CD4-positive, alpha-beta memory T cell (primary cell): ENCODE measurements around the gene PRMT5. TPM values are rescaled to one million over a fixed set of nuclear protein-coding genes. Genes with fewer than 3 reads are reported as not detected.

Experiments used
- CTCF ChIA-PET: fragments of 350-600 bp; sonication (Branson Sonifier 250); formaldehyde crosslinking; loops from one replicate; lab custom pipeline; 2021; ENCODE audit warnings: inconsistent platforms; ENCODE audit not compliant: partially characterized antibody; lab: Charles Lee
- POLR2A ChIA-PET: fragments of 350-600 bp; sonication (Branson Sonifier 250); formaldehyde crosslinking; loops from one replicate; lab custom pipeline; 2021; ENCODE audit not compliant: partially characterized antibody; lab: Charles Lee
- DNase-seq, 5 donors: peaks; one replicate each; pipeline versions ENCODE4 v3.0.0 to v3.0.0-alpha.2; 2020 to 2022; ENCODE audit warnings: mixed read lengths in 1 of 5
- H3K27ac ChIP-seq: one replicate; pipeline ENCODE4 v1.7.0; 2013; ENCODE audit warnings: low read depth, low read length
- H3K27me3 ChIP-seq: 2 replicates; pipeline ENCODE4 v1.7.0; 2013; ENCODE audit warnings: mild to moderate bottlenecking, low read length, moderate library complexity; ENCODE audit not compliant: insufficient read depth
- H3K36me3 ChIP-seq: 2 replicates; pipeline ENCODE4 v1.7.0; 2013; ENCODE audit warnings: mild to moderate bottlenecking, low read length, moderate library complexity; ENCODE audit not compliant: insufficient read depth
- H3K4me1 ChIP-seq: 2 replicates; pipeline ENCODE4 v1.7.0; 2013; ENCODE audit warnings: mild to moderate bottlenecking, low read length, moderate library complexity; ENCODE audit not compliant: insufficient read depth
- H3K4me3 ChIP-seq, 2 donors: one replicate each; pipeline ENCODE4 v1.7.0; 2013; ENCODE audit warnings: low read length in 2 of 2, mild to moderate bottlenecking in 1 of 2
- H3K9me3 ChIP-seq, 2 donors: one replicate each; pipeline ENCODE4 v1.7.0; 2013; ENCODE audit warnings: low read length in 2 of 2, control low read depth in 1 of 2; ENCODE audit not compliant: control insufficient read depth in 1 of 2
- H3K27ac Mint-ChIP-seq, 7 donors: one replicate each; pipeline ENCODE4 v1.8.0; 2020 to 2021; ENCODE audit warnings: mixed read lengths in 7 of 7, mild to moderate bottlenecking in 6 of 7, inconsistent platforms in 3 of 7, moderate library complexity in 3 of 7
- H3K27me3 Mint-ChIP-seq, 2 donors: one replicate each; pipeline ENCODE4 v1.8.0; 2020 to 2021; ENCODE audit warnings: mixed read lengths in 2 of 2
- H3K36me3 Mint-ChIP-seq, 2 donors: one replicate each; pipeline ENCODE4 v1.8.0; 2020 to 2021; ENCODE audit warnings: mixed read lengths in 2 of 2, inconsistent platforms in 1 of 2, mild to moderate bottlenecking in 1 of 2
- H3K4me1 Mint-ChIP-seq, 4 donors: one replicate each; pipeline ENCODE4 v1.8.0; 2020 to 2021; ENCODE audit warnings: mixed read lengths in 4 of 4, mild to moderate bottlenecking in 1 of 4
- H3K4me3 Mint-ChIP-seq, 8 donors: one replicate each; pipeline ENCODE4 v1.8.0; 2020 to 2021; ENCODE audit warnings: mixed read lengths in 8 of 8, mild to moderate bottlenecking in 7 of 8, moderate library complexity in 6 of 8, inconsistent platforms in 3 of 8
- H3K9me3 Mint-ChIP-seq, 8 donors: one replicate each; pipeline ENCODE4 v1.8.0; 2020 to 2021; ENCODE audit warnings: mixed read lengths in 8 of 8, mild to moderate bottlenecking in 5 of 8, inconsistent platforms in 3 of 8, moderate library complexity in 1 of 8
- intact Hi-C: fragments of 100-400 bp; cut with micrococcal nuclease; formaldehyde crosslinking; loops from one replicate; pipeline ENCODE4 v1.15.1; 2023
- polyA plus RNA-seq, 2 donors: library from polyadenylated mRNA; unstranded; fragments of 300-500 nt; fragmentation: Illumina TruSeq; gene quantifications; one replicate each; pipeline ENCODE4 v1.2.3, GENCODE V29; 2021
- total RNA-seq, 2 experiments: library from RNA; stranded (reverse); gene quantifications; one replicate each; pipeline ENCODE4 v1.2.3, GENCODE V29; 2021

Gene PRMT5
- total and polyA plus RNA-seq, 4 experiments from 2014 or later, result 25.8 to 65.1 (median 40.6) TPM

DNA sequence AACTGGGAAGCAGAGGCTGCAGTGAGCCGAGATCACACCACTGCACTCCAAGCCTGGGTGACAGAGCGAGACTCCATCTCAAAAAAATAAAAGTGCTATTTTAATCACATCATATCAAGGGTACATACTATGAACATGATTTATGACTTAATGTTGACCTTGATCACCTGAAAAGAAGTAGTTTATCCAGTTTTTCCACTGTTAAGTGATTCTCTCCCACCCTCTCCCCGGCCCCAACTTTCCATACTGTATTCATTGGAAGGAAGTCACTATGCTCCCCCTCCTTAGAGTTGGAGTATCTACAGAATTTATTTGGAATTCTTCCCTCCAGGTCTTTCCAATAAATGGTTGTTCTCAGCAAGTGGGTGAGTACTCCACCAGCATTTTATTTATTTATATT is 3.0 kb upstream of the PRMT5 start:
- POLR2A ChIA-PET, result interaction anchor here (0.7 kb wide), 1 partner anchor 51 kb away, joined by 3 read pairs; no protein-coding TSS in a partner anchor
- intact Hi-C loops, result no loop called here
- Mint-ChIP-seq H3K27me3 (no peaks in the 10 kb centered on the region), H3K27ac (peak overlapping the region in 1 of 7 donors; percentile 37), H3K4me1 (peaks cover 8 to 12% (median 10%) of the 10 kb centered on the region in 4 donors), H3K4me3 (peak overlapping the region in 1 of 8 donors; percentile 66), H3K36me3 (peaks cover 0 to 4% of the 10 kb centered on the region in 2 donors), H3K9me3 (no peaks in the 10 kb centered on the region)
- H3K27ac ChIP-seq, result no peak overlapping the region
- H3K36me3 ChIP-seq, result no peaks in the 10 kb centered on the region
- CTCF ChIA-PET, result interaction anchor here (0.6 to 6.7 kb wide), 2 partner anchors 53 to 59 kb away, joined by 4 to 94 read pairs; partner anchors contain the start of gene AJUBA
- no peak for DNase-seq
- H3K9me3 ChIP-seq, result no peaks in the 10 kb centered on the region
- no peaks in the 10 kb centered on the region for H3K27me3 ChIP-seq
- H3K4me1 ChIP-seq, result peaks cover 17% of the 10 kb centered on the region
- H3K4me3 ChIP-seq, result no peak overlapping the region

DNA sequence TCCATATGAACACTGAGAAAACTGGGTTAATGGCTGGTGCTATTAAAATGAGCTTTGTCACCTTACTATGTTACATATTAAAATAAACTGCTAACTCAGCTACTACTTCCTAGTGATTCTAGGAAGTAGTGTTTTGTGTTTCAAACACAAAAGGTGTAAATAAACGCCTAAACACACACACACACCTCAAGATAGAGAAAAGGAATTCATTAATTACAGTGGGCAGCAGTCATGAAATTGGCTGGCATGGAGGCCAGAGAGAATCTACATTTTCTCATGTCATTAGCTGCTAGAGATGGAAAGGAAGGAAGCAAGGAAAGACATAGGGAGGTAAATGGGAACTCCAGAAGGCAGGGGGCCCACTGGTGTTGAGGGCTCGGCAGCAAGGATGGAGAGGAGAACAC is 787 bp upstream of the PRMT5 start:
- intact Hi-C loops, result loop anchor here (1.0 to 5.0 kb wide), 10 partner anchors 11 to 372 kb away; partner anchors contain the start of genes DAD1, HAUS4, LRP10 and MRPL52
- Histone ChIP-seq H3K9me3 (no peaks in the 10 kb centered on the region), H3K4me3 (peak overlapping the region; percentile 83 to 99), H3K4me1 (peaks cover 17% of the 10 kb centered on the region), H3K27ac (peak overlapping the region; percentile 91), H3K36me3 (no peaks in the 10 kb centered on the region), H3K27me3 (no peaks in the 10 kb centered on the region)
- POLR2A ChIA-PET, result interaction anchor here (0.8 to 5.2 kb wide), 26 partner anchors 10 to 391 kb away, joined by 3 to 120 read pairs (median 6); partner anchors contain the start of genes ACIN1, AJUBA, C14orf119 and DAD1
- CTCF ChIA-PET, result interaction anchor here (0.6 to 6.7 kb wide), 38 partner anchors 9 to 391 kb away, joined by 3 to 94 read pairs (median 5); partner anchors contain the start of genes ACIN1, AJUBA, C14orf119 and HAUS4
- Mint-ChIP-seq H3K4me1 (peaks cover 9 to 14% (median 12%) of the 10 kb centered on the region in 4 donors), H3K9me3 (no peaks in the 10 kb centered on the region), H3K27ac (no peak overlapping the region), H3K36me3 (peaks cover 11 to 12% of the 10 kb centered on the region in 2 donors), H3K4me3 (no peak overlapping the region), H3K27me3 (no peaks in the 10 kb centered on the region)
- no peak for DNase-seq

DNA sequence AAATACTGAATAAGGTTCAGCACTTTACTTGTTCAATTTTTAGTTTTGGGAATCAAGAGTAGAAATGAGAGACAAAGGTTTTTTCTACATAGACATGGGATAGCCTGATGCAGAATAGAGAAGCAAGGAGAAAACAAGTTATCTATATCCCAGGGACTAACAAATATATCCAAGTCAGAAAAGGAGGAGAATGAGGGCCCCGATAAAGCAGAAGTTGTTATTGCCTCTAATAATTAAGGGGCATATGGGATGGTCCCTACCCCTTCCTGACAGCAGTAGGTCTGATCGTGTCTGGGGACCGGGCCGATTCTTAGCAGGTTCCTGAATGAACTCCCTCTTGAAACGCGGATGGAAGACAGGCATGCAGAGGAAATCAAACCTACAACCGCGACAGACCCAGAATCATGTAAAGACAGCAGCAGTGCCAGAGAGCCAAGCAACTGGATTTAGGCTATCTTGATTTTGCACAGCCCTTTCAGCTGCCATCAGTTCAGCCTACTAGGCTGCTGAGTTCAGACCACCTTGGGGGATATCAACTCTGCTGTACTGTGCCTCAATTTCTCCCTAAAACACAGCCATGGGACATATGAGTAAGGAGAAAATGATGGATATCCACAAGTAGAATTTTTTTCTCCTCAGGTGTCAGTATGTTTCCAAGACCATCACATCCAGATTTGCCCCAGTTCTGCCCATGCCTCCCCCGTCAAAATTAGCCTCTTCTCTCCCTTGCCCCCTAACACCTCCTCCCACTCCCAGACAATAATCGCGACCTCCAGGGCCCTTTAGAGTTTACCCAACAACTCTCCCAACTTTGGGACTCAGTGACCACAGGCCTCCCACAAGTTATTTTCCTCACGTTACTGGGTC is 706 bp downstream of the PRMT5 start:
- peaks cover 23% of the 10 kb centered on the region in 2 donors for H3K36me3 Mint-ChIP-seq
- Histone ChIP-seq H3K4me3 (peak overlapping the region; percentile 66 to 99), H3K27ac (peak overlapping the region; percentile 91), H3K36me3 (peaks cover 12% of the 10 kb centered on the region), H3K4me1 (peaks cover 17% of the 10 kb centered on the region), H3K27me3 (no peaks in the 10 kb centered on the region), H3K9me3 (no peaks in the 10 kb centered on the region)
- H3K4me3 Mint-ChIP-seq, result no peak overlapping the region
- intact Hi-C loops, result loop anchor here (1.0 to 5.0 kb wide), 9 partner anchors 9 to 374 kb away; partner anchors contain the start of genes DAD1, HAUS4, LRP10 and MRPL52
- H3K27ac Mint-ChIP-seq, result peak overlapping the region in 1 of 7 donors; percentile 75
- POLR2A ChIA-PET, result interaction anchor here (0.6 to 5.2 kb wide), 24 partner anchors 9 to 1491 kb away, joined by 3 to 120 read pairs (median 6); partner anchors contain the start of genes ACIN1, AJUBA, C14orf119 and DAD1
- H3K4me1 Mint-ChIP-seq, result peaks cover 9 to 14% (median 10%) of the 10 kb centered on the region in 4 donors
- CTCF ChIA-PET, result interaction anchor here (0.6 to 6.7 kb wide), 21 partner anchors 10 to 807 kb away, joined by 3 to 94 read pairs (median 5); partner anchors contain the start of genes ACIN1, AJUBA, C14orf119 and DAD1
- no peaks in the 10 kb centered on the region for H3K27me3 Mint-ChIP-seq
- H3K9me3 Mint-ChIP-seq, result peaks cover 0 to 2% (median 0%) of the 10 kb centered on the region in 8 donors
- DNase-seq, result peak in 1 of 5 donors; percentile 12

DNA sequence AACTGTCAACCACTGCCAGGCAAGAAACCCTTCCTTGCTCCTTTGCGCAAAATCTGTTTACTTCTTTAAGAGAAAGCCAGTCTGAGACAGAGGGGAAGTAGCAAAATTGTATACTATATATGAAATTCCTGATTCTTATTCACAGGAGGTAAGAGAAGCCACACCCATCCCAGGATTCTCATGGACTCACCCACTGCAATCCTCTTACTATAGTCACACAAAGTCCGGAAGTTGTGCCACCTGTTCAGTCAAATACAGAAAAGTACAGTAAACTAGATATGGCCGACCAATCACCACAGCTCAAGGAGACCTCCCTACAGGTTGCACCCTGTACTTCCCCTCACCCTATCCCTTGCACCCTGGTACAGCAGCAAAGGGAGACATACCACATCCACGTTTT is 2.9 kb downstream of the PRMT5 start:
- DNase-seq, result no peak
- Histone ChIP-seq H3K36me3 (peaks cover 25% of the 10 kb centered on the region), H3K27ac (no peak overlapping the region), H3K4me1 (peaks cover 17% of the 10 kb centered on the region), H3K4me3 (no peak overlapping the region), H3K27me3 (no peaks in the 10 kb centered on the region), H3K9me3 (no peaks in the 10 kb centered on the region)
- Mint-ChIP-seq H3K27ac (peak overlapping the region in 2 of 7 donors; percentile 40 to 62), H3K4me3 (peak overlapping the region in 1 of 8 donors; percentile 6), H3K4me1 (peaks cover 3 to 8% (median 5%) of the 10 kb centered on the region in 4 donors), H3K27me3 (no peaks in the 10 kb centered on the region), H3K36me3 (peaks cover 32 to 38% of the 10 kb centered on the region in 2 donors), H3K9me3 (peaks cover 0 to 2% (median 0%) of the 10 kb centered on the region in 8 donors)
- ChIA-PET CTCF (interaction anchor here (6.7 kb wide), 1 partner anchor 59 kb away, joined by 94 read pairs; the partner anchor contains the start of gene AJUBA), POLR2A (no interaction called here)
- intact Hi-C loops, result loop anchor here (5.0 kb wide), 1 partner anchor 376 kb away; the partner anchor contains the start of gene PPP1R3E

DNA sequence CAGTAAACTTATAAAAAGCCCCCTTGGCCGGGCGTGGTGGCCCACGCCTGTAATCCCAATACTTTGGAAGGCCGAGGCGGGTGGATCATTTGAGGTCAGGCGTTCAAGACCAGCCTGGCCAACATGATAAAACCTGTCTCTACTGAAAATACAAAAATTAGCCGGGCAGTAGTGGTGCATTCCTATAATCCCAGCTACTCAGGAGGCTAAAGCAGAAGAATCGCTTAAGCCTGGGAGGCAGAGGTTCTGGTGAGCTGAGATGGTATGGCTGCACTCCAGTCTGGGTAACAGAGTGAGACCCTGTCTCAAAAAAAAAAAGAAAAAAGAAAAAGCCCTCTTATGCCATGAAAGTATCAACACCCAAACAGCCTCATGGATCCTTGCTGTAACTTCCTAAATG is 3.7 kb downstream of the PRMT5 start:
- CTCF ChIA-PET, result interaction anchor here (6.7 kb wide), 1 partner anchor 60 kb away, joined by 94 read pairs; the partner anchor contains the start of gene AJUBA
- H3K36me3 Mint-ChIP-seq, result peaks cover 37 to 46% of the 10 kb centered on the region in 2 donors

DNA sequence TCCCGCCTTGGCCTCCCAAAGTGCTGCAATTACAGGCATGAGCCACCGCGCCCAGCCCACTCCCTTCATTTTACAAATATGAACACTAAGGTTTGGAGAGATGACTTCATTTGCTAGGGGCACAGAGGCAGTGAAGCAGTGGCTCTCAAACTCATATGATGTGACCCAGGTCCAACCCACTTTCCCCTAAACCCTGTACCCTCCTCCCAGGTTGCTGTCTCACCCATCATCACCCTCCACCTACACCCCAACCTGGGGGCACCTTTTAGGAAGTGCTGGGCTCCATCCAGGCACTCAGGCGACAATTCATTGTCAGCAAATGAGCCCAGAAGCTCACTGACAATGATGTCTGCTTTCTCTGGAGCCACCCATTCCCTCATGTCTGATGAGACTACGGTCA is 5.4 kb downstream of the PRMT5 start:
- peaks cover 0 to 4% of the 10 kb centered on the region in 2 donors for H3K27me3 Mint-ChIP-seq
- intact Hi-C loops, result no loop called here
- POLR2A ChIA-PET, result no interaction called here
- peaks cover 0 to 9% (median 0%) of the 10 kb centered on the region in 8 donors for H3K9me3 Mint-ChIP-seq
- H3K36me3 Mint-ChIP-seq, result peaks cover 37 to 57% of the 10 kb centered on the region in 2 donors
- Histone ChIP-seq H3K4me3 (no peak overlapping the region), H3K36me3 (peaks cover 25% of the 10 kb centered on the region), H3K27ac (no peak overlapping the region), H3K4me1 (peaks cover 19% of the 10 kb centered on the region), H3K27me3 (no peaks in the 10 kb centered on the region), H3K9me3 (no peaks in the 10 kb centered on the region)
- CTCF ChIA-PET, result interaction anchor here (1.3 to 1.4 kb wide), 2 partner anchors 48 to 63 kb away, joined by 3 to 5 read pairs; no protein-coding TSS in a partner anchor
- H3K27ac Mint-ChIP-seq, result no peak overlapping the region
- H3K4me3 Mint-ChIP-seq, result no peak overlapping the region
- peaks cover 4 to 19% (median 14%) of the 10 kb centered on the region in 4 donors for H3K4me1 Mint-ChIP-seq
- no peak for DNase-seq

More for the DNA sequence above, 3.7 kb downstream of the PRMT5 start:
- Histone ChIP-seq H3K4me1 (peaks cover 17% of the 10 kb centered on the region), H3K27ac (no peak overlapping the region), H3K36me3 (peaks cover 25% of the 10 kb centered on the region), H3K9me3 (no peaks in the 10 kb centered on the region), H3K4me3 (no peak overlapping the region), H3K27me3 (no peaks in the 10 kb centered on the region)
- H3K4me1 Mint-ChIP-seq, result peaks cover 4 to 10% (median 5%) of the 10 kb centered on the region in 4 donors
- H3K27me3 Mint-ChIP-seq, result no peaks in the 10 kb centered on the region
- peaks cover 0 to 2% (median 0%) of the 10 kb centered on the region in 8 donors for H3K9me3 Mint-ChIP-seq
- intact Hi-C loops, result loop anchor here (5.0 kb wide), 1 partner anchor 377 kb away; the partner anchor contains the start of gene PPP1R3E
- H3K4me3 Mint-ChIP-seq, result no peak overlapping the region
- no peak for DNase-seq
- POLR2A ChIA-PET, result no interaction called here
- H3K27ac Mint-ChIP-seq, result no peak overlapping the region
